NT2/D1 (cell line): ENCODE data around the gene RNF214.

Experiments used
- DNase-seq: peaks from one replicate; pipeline ENCODE4 v3.0.0-alpha.2; 2011; ENCODE audit warnings: low read depth, low spot score
- H3K27me3 ChIP-seq: 2 replicates; pipeline ENCODE4 v1.6.0; 2011; ENCODE audit warnings: mild to moderate bottlenecking; ENCODE audit not compliant: insufficient read length, insufficient read depth
- H3K36me3 ChIP-seq: 2 replicates; pipeline ENCODE4 v1.6.1; 2011; ENCODE audit warnings: mild to moderate bottlenecking, low read length, mixed read lengths; ENCODE audit not compliant: insufficient read depth, insufficient read length
- H3K4me1 ChIP-seq: 2 replicates; pipeline ENCODE4 v1.5.1; 2011; ENCODE audit not compliant: insufficient read depth, insufficient read length
- H3K4me3 ChIP-seq: 2 replicates; pipeline ENCODE4 v1.5.1; 2011; ENCODE audit warnings: low read depth; ENCODE audit not compliant: insufficient read length
- H3K9ac ChIP-seq: 2 replicates; pipeline ENCODE4 v1.6.0; 2011; ENCODE audit warnings: low read depth; ENCODE audit not compliant: insufficient read length
- H3K9me3 ChIP-seq: 2 replicates; pipeline ENCODE4 v1.5.1; 2011; ENCODE audit warnings: mild to moderate bottlenecking, low read length; ENCODE audit not compliant: insufficient read depth
- SUZ12 ChIP-seq: IDR thresholded peaks from 2 replicates; pipeline ENCODE4 v1.6.1; 2011; ENCODE audit not compliant: insufficient read length, insufficient read depth; ENCODE audit errors: extremely low read depth
- YY1 ChIP-seq: IDR thresholded peaks from 2 replicates; pipeline ENCODE4 v1.6.1; 2011; ENCODE audit not compliant: insufficient read length, insufficient read depth
- ZNF274 ChIP-seq: IDR thresholded peaks from 2 replicates; pipeline ENCODE4 v1.6.1; 2011; ENCODE audit warnings: mild to moderate bottlenecking, low read depth, low read length

RNF214 gene

GRCh38 chr11:117225553-117226170 lies 6.8 kb upstream of the RNF214 start:
- TF ChIP-seq ZNF274 (no peak), YY1 (no peak), SUZ12 (no peak)
- Histone ChIP-seq H3K4me1 (peaks cover 10% of the 10 kb centered on the region), H3K9ac (no peak overlapping the region), H3K4me3 (no peak overlapping the region), H3K27me3 (no peaks in the 10 kb centered on the region), H3K36me3 (peaks cover 86% of the 10 kb centered on the region), H3K9me3 (no peaks in the 10 kb centered on the region)
- no peak for DNase-seq

- Histone ChIP-seq H3K9ac (no peak overlapping the region), H3K4me3 (no peak overlapping the region), H3K4me1 (peaks cover 9% of the 10 kb centered on the region), H3K9me3 (no peaks in the 10 kb centered on the region), H3K27me3 (no peaks in the 10 kb centered on the region), H3K36me3 (peaks cover 76% of the 10 kb centered on the region)
- DNase-seq, result peak; percentile 64
- TF ChIP-seq SUZ12 (no peak), ZNF274 (no peak), YY1 (no peak)
Observed at GRCh38 chr11:117226388-117227385, 5.8 kb upstream of the RNF214 start.

GRCh38 chr11:117228091-117228490 lies 4.4 kb upstream of the RNF214 start:
- no peak overlapping the region for H3K9ac ChIP-seq
- H3K36me3 ChIP-seq, result peaks cover 63% of the 10 kb centered on the region

GRCh38 chr11:117229411-117229810 lies 3.1 kb upstream of the RNF214 start:
- Histone ChIP-seq H3K36me3 (peaks cover 50% of the 10 kb centered on the region), H3K4me1 (peaks cover 5% of the 10 kb centered on the region), H3K4me3 (no peak overlapping the region), H3K9me3 (no peaks in the 10 kb centered on the region), H3K9ac (no peak overlapping the region), H3K27me3 (no peaks in the 10 kb centered on the region)
- no peak for TF ChIP-seq SUZ12
- TF ChIP-seq YY1, result no peak
- TF ChIP-seq ZNF274, result no peak
- no peak for DNase-seq

More at GRCh38 chr11:117228091-117228490, 4.4 kb upstream of the RNF214 start:
- peaks cover 5% of the 10 kb centered on the region for H3K4me1 ChIP-seq
- TF ChIP-seq ZNF274, result no peak
- no peak for TF ChIP-seq YY1
- no peak for TF ChIP-seq SUZ12
- H3K27me3 ChIP-seq, result no peaks in the 10 kb centered on the region
- H3K4me3 ChIP-seq, result no peak overlapping the region
- H3K9me3 ChIP-seq, result no peaks in the 10 kb centered on the region
- no peak for DNase-seq

GRCh38 chr11:117229931-117230285 lies 2.6 kb upstream of the RNF214 start:
- peaks cover 47% of the 10 kb centered on the region for H3K36me3 ChIP-seq
- no peaks in the 10 kb centered on the region for H3K9me3 ChIP-seq
- peaks cover 5% of the 10 kb centered on the region for H3K4me1 ChIP-seq
- no peak for DNase-seq
- no peak overlapping the region for H3K9ac ChIP-seq
- no peaks in the 10 kb centered on the region for H3K27me3 ChIP-seq
- no peak overlapping the region for H3K4me3 ChIP-seq
- TF ChIP-seq ZNF274, result no peak
- no peak for TF ChIP-seq SUZ12
- TF ChIP-seq YY1, result no peak

- Histone ChIP-seq H3K27me3 (no peaks in the 10 kb centered on the region), H3K4me3 (no peak overlapping the region), H3K4me1 (peaks cover 5% of the 10 kb centered on the region), H3K9me3 (no peaks in the 10 kb centered on the region), H3K36me3 (peaks cover 44% of the 10 kb centered on the region), H3K9ac (no peak overlapping the region)
- TF ChIP-seq YY1 (no peak), ZNF274 (no peak), SUZ12 (no peak)
- no peak for DNase-seq
Observed at GRCh38 chr11:117230286-117230961, 2.0 kb upstream of the RNF214 start.
